ENCODE results near the gene EPHA4. TPM values are rescaled to one million over a fixed set of nuclear protein-coding genes. Genes with fewer than 3 reads are reported as not detected.

The EPHA4 gene
- total and polyA plus RNA-seq, 2 donors (not counting 1 experiment from before 2014, with no cell fraction given) = 9.6 to 21.0 TPM

GRCh38 chr2:221428896-221429295 lies 143.2 kb downstream of the EPHA4 start:
- Histone ChIP-seq H4K20me1 (ENCODE audit: control insufficient read depth, extremely low read depth, insufficient read depth, low read length) (no peaks in the 10 kb centered on the region), H3K27ac (ENCODE audit: insufficient read depth, low read length) (no peak overlapping the region), H3K9me3 (ENCODE audit: control insufficient read depth, insufficient read depth, low read depth, low read length) (no peaks in the 10 kb centered on the region), H3K4me2 (ENCODE audit: extremely low read depth, insufficient read depth, low read length) (no peak overlapping the region), H3K9ac (ENCODE audit: insufficient read depth, low read length) (no peak overlapping the region), H3K4me1 (ENCODE audit: control insufficient read depth, extremely low read depth, insufficient read depth, low read length) (no peaks in the 10 kb centered on the region), H3K79me2 (ENCODE audit: control insufficient read depth, insufficient read depth, low read length) (no peaks in the 10 kb centered on the region), H3K4me3 (replicated peaks in 1 of 4; ENCODE audit: control extremely low read depth in 1 of 4, insufficient read depth in 1 of 4, low read depth in 3 of 4, low read length in 4 of 4) (no peak overlapping the region), H3K27me3 (ENCODE audit: control insufficient read depth, insufficient read depth, low read length) (no peaks in the 10 kb centered on the region), H3K36me3 (ENCODE audit: control insufficient read depth, insufficient read depth, low read length) (peaks cover 1% of the 10 kb centered on the region), H2AFZ (ENCODE audit: low read length) (no peak overlapping the region)
- DNase-seq (ENCODE audit: low read depth in 2 of 2) = no peak
- TF ChIP-seq CTCF (conservative IDR thresholded peaks at IDR 0.05 in 1 of 2, IDR thresholded peaks at IDR 0.05 in 1 of 2; ENCODE audit: low read depth in 1 of 2, low read length in 2 of 2) (no peak), EZH2 (IDR thresholded peaks at IDR 0.05; ENCODE audit: low read length, missing control alignments) (no peak)

GRCh38 chr2:221426929-221427328 lies 145.2 kb downstream of the EPHA4 start:
- Histone ChIP-seq H2AFZ (ENCODE audit: low read length) (no peak overlapping the region), H3K9me3 (ENCODE audit: control insufficient read depth, insufficient read depth, low read depth, low read length) (no peaks in the 10 kb centered on the region), H3K4me1 (ENCODE audit: control insufficient read depth, extremely low read depth, insufficient read depth, low read length) (no peaks in the 10 kb centered on the region), H3K27ac (ENCODE audit: insufficient read depth, low read length) (no peak overlapping the region), H3K79me2 (ENCODE audit: control insufficient read depth, insufficient read depth, low read length) (no peaks in the 10 kb centered on the region), H4K20me1 (ENCODE audit: control insufficient read depth, extremely low read depth, insufficient read depth, low read length) (no peaks in the 10 kb centered on the region), H3K4me3 (replicated peaks in 1 of 4; ENCODE audit: control extremely low read depth in 1 of 4, insufficient read depth in 1 of 4, low read depth in 3 of 4, low read length in 4 of 4) (no peak overlapping the region), H3K36me3 (ENCODE audit: control insufficient read depth, insufficient read depth, low read length) (peaks cover 1% of the 10 kb centered on the region), H3K9ac (ENCODE audit: insufficient read depth, low read length) (no peak overlapping the region), H3K27me3 (ENCODE audit: control insufficient read depth, insufficient read depth, low read length) (no peaks in the 10 kb centered on the region), H3K4me2 (ENCODE audit: extremely low read depth, insufficient read depth, low read length) (no peak overlapping the region)
- no peak for DNase-seq (ENCODE audit: low read depth in 2 of 2)
- TF ChIP-seq CTCF (conservative IDR thresholded peaks at IDR 0.05 in 1 of 2, IDR thresholded peaks at IDR 0.05 in 1 of 2; ENCODE audit: low read depth in 1 of 2, low read length in 2 of 2) = no peak
- no peak for TF ChIP-seq EZH2 (IDR thresholded peaks at IDR 0.05; ENCODE audit: low read length, missing control alignments)

- TF ChIP-seq EZH2 (IDR thresholded peaks at IDR 0.05; ENCODE audit: low read length, missing control alignments) = no peak
- TF ChIP-seq CTCF (conservative IDR thresholded peaks at IDR 0.05 in 1 of 2, IDR thresholded peaks at IDR 0.05 in 1 of 2; ENCODE audit: low read depth in 1 of 2, low read length in 2 of 2) = no peak
Observed at GRCh38 chr2:221425891-221426290, 146.2 kb downstream of the EPHA4 start.

More at GRCh38 chr2:221425891-221426290, 146.2 kb downstream of the EPHA4 start:
- Histone ChIP-seq H3K4me2 (ENCODE audit: extremely low read depth, insufficient read depth, low read length) (no peak overlapping the region), H3K9ac (ENCODE audit: insufficient read depth, low read length) (no peak overlapping the region), H3K36me3 (ENCODE audit: control insufficient read depth, insufficient read depth, low read length) (peaks cover 1% of the 10 kb centered on the region), H3K4me3 (replicated peaks in 1 of 4; ENCODE audit: control extremely low read depth in 1 of 4, insufficient read depth in 1 of 4, low read depth in 3 of 4, low read length in 4 of 4) (no peak overlapping the region), H2AFZ (ENCODE audit: low read length) (no peak overlapping the region), H4K20me1 (ENCODE audit: control insufficient read depth, extremely low read depth, insufficient read depth, low read length) (no peaks in the 10 kb centered on the region), H3K27ac (ENCODE audit: insufficient read depth, low read length) (no peak overlapping the region), H3K9me3 (ENCODE audit: control insufficient read depth, insufficient read depth, low read depth, low read length) (no peaks in the 10 kb centered on the region), H3K4me1 (ENCODE audit: control insufficient read depth, extremely low read depth, insufficient read depth, low read length) (no peaks in the 10 kb centered on the region), H3K79me2 (ENCODE audit: control insufficient read depth, insufficient read depth, low read length) (no peaks in the 10 kb centered on the region), H3K27me3 (ENCODE audit: control insufficient read depth, insufficient read depth, low read length) (no peaks in the 10 kb centered on the region)
- DNase-seq (ENCODE audit: low read depth in 2 of 2) = no peak

Data from fibroblast of lung (primary cell).